Activated CD4-positive, alpha-beta T cell treated with anti-CD3 and anti-CD28 coated beads, Interleukin-2, Interleukin-6, amounts not matched to agents 100 ng/mL and 50 ng/mL, durations not matched to agents 16 hours and 8 hours (primary cell): Measurements from ENCODE around the gene SLC39A5.
"Not testable (repeated sequence)": the region's sequence is repeated elsewhere in the genome, so short reads cannot be mapped to it uniquely, and the experiment has no call there.

Experiments used
- DNase-seq: peaks from one replicate; pipeline ENCODE4 v3.0.0-alpha.2; 2020

The SLC39A5 gene

GRCh38 chr12:56282579-56282978 is 52.7 kb downstream of the SLC39A5 start:
- DNase-seq = no peak

- not testable (repeated sequence) for DNase-seq
These were observed 54.4 kb downstream of the SLC39A5 start for GRCh38 chr12:56284263-56284662.

GRCh38 chr12:56286044-56286830 is 56.4 kb downstream of the SLC39A5 start:
- no peak for DNase-seq
